BLaER1 treated with 17β-estradiol and CSF1 and Interleukin-3, amounts not matched to agents 10 nM and 100 nM (cell line): ENCODE results near the gene SARM1.

ENCODE experiments used
- H3K27ac ChIP-seq, 11 experiments: shearing (Covaris generic); formaldehyde crosslinking; 2 replicates each; pipeline ENCODE4 v1.8.1; 2022
- H3K27me3 ChIP-seq, 11 experiments: shearing (Covaris generic); formaldehyde crosslinking; 2 replicates each; pipeline ENCODE4 v1.8.1; 2022
- H3K36me3 ChIP-seq, 11 experiments: shearing (Covaris generic); formaldehyde crosslinking; 2 replicates each; pipeline ENCODE4 v1.8.1; 2022
- H3K4me1 ChIP-seq, 10 experiments: shearing (Covaris generic); formaldehyde crosslinking; 2 replicates each; pipeline ENCODE4 v1.8.1; 2022
- H3K4me2 ChIP-seq, 11 experiments: shearing (Covaris generic); formaldehyde crosslinking; 2 replicates each; pipeline ENCODE4 v1.8.1; 2022
- H3K4me3 ChIP-seq, 10 experiments: shearing (Covaris generic); formaldehyde crosslinking; 2 replicates each; pipeline ENCODE4 v1.8.1; 2022
- H3K9ac ChIP-seq, 11 experiments: shearing (Covaris generic); formaldehyde crosslinking; 2 replicates each; pipeline ENCODE4 v1.8.1; 2022
- H3K9me3 ChIP-seq, 11 experiments: shearing (Covaris generic); formaldehyde crosslinking; replicated peaks in 1 of 11; 2 replicates each; pipeline ENCODE4 v1.8.1; 2022
- H4K20me1 ChIP-seq, 11 experiments: shearing (Covaris generic); formaldehyde crosslinking; 2 replicates each; pipeline ENCODE4 v1.8.1; 2022
- Cebpa-rat ChIP-seq, 11 experiments: shearing (Covaris generic); IDR thresholded peaks; 2 replicates each; pipeline ENCODE4 v1.8.1; 2022

Gene SARM1

GRCh38 chr17:28390984-28391383 is 19.5 kb downstream of the SARM1 start:
- Histone ChIP-seq H3K4me3 (no peak overlapping the region), H3K27me3 (peaks cover 0 to 2% (median 0%) of the 10 kb centered on the region in 11 experiments; a peak in 4 of 22 replicates), H3K27ac (no peak overlapping the region), H3K9ac (no peak overlapping the region), H3K4me2 (no peak overlapping the region), H4K20me1 (peaks cover 0 to 3% (median 0%) of the 10 kb centered on the region in 11 experiments; a peak in 4 of 22 replicates), H3K9me3 (no peaks in the 10 kb centered on the region), H3K4me1 (peaks cover 0 to 21% (median 4%) of the 10 kb centered on the region in 10 experiments; a peak in 10 of 20 replicates), H3K36me3 (peaks cover 63 to 100% (median 82%) of the 10 kb centered on the region in 11 experiments)
- TF ChIP-seq Cebpa-rat (IDR thresholded peaks at IDR 0.05) = no peak

GRCh38 chr17:28391401-28391800 is 19.9 kb downstream of the SARM1 start:
- Histone ChIP-seq H3K9me3 (no peaks in the 10 kb centered on the region), H3K27ac (no peak overlapping the region), H3K9ac (no peak overlapping the region), H4K20me1 (no peaks in the 10 kb centered on the region; a peak in 3 of 22 replicates), H3K36me3 (peaks cover 66 to 100% (median 85%) of the 10 kb centered on the region in 11 experiments), H3K27me3 (no peaks in the 10 kb centered on the region), H3K4me3 (no peak overlapping the region), H3K4me1 (peaks cover 0 to 25% (median 6%) of the 10 kb centered on the region in 10 experiments; a peak in 10 of 20 replicates), H3K4me2 (no peak overlapping the region)
- TF ChIP-seq Cebpa-rat (IDR thresholded peaks at IDR 0.05) = no peak

- TF ChIP-seq Cebpa-rat (IDR thresholded peaks at IDR 0.05) = no peak
- Histone ChIP-seq H3K4me2 (no peak overlapping the region), H3K9me3 (no peaks in the 10 kb centered on the region), H3K4me3 (no peak overlapping the region), H3K27ac (no peak overlapping the region), H3K4me1 (peaks cover under 1 to 36% (median 17%) of the 10 kb centered on the region in 10 experiments; a peak in 18 of 20 replicates), H3K27me3 (no peaks in the 10 kb centered on the region), H3K9ac (no peak overlapping the region), H4K20me1 (peaks cover 0 to 3% (median 0%) of the 10 kb centered on the region in 11 experiments; a peak in 3 of 22 replicates), H3K36me3 (peaks cover 70 to 100% (median 89%) of the 10 kb centered on the region in 11 experiments)
Observed at GRCh38 chr17:28392491-28392890, 21.0 kb downstream of the SARM1 start.

GRCh38 chr17:28394337-28395116 is 23.0 kb downstream of the SARM1 start:
- no peak for TF ChIP-seq Cebpa-rat (IDR thresholded peaks at IDR 0.05)
- H3K27me3 ChIP-seq = no peaks in the 10 kb centered on the region
- peaks cover 0 to 12% (median 0%) of the 10 kb centered on the region in 11 experiments; a peak in 6 of 22 replicates for H4K20me1 ChIP-seq
- H3K36me3 ChIP-seq = peaks cover 60 to 87% (median 75%) of the 10 kb centered on the region in 11 experiments
- H3K27ac ChIP-seq = no peak overlapping the region
- H3K9ac ChIP-seq = no peak overlapping the region
- peak overlapping the region in 3 of 11 experiments; percentile 69 to 100 (median 95); a peak in 6 of 22 replicates for H3K4me2 ChIP-seq
- no peaks in the 10 kb centered on the region for H3K9me3 ChIP-seq
- H3K4me3 ChIP-seq = no peak overlapping the region
- peaks cover 18 to 56% (median 37%) of the 10 kb centered on the region in 10 experiments for H3K4me1 ChIP-seq

- Histone ChIP-seq H3K27ac (no peak overlapping the region), H3K27me3 (no peaks in the 10 kb centered on the region), H3K4me3 (no peak overlapping the region), H3K9ac (no peak overlapping the region), H3K9me3 (no peaks in the 10 kb centered on the region), H4K20me1 (peaks cover 0 to 12% (median 0%) of the 10 kb centered on the region in 11 experiments; a peak in 5 of 22 replicates), H3K4me2 (peak overlapping the region in 3 of 11 experiments; percentile 69 to 100 (median 95); a peak in 7 of 22 replicates), H3K36me3 (peaks cover 52 to 86% (median 73%) of the 10 kb centered on the region in 11 experiments), H3K4me1 (peaks cover 18 to 65% (median 41%) of the 10 kb centered on the region in 10 experiments)
- no peak for TF ChIP-seq Cebpa-rat (IDR thresholded peaks at IDR 0.05)
Observed at GRCh38 chr17:28395426-28395825, 23.9 kb downstream of the SARM1 start.

- Histone ChIP-seq H3K27ac (peak overlapping the region in 2 of 11 experiments; percentile 30 to 32; a peak in 3 of 22 replicates), H3K4me2 (peak overlapping the region in 5 of 11 experiments; percentile 69 to 100 (median 83); a peak in 10 of 22 replicates), H3K36me3 (peaks cover 50 to 86% (median 71%) of the 10 kb centered on the region in 11 experiments), H3K4me1 (peaks cover 18 to 71% (median 42%) of the 10 kb centered on the region in 10 experiments), H3K4me3 (no peak overlapping the region), H4K20me1 (peaks cover 0 to 12% (median 0%) of the 10 kb centered on the region in 11 experiments; a peak in 5 of 22 replicates), H3K9me3 (no peaks in the 10 kb centered on the region), H3K27me3 (no peaks in the 10 kb centered on the region), H3K9ac (no peak overlapping the region)
- no peak for TF ChIP-seq Cebpa-rat (IDR thresholded peaks at IDR 0.05)
Observed at GRCh38 chr17:28395968-28396367, 24.5 kb downstream of the SARM1 start.

GRCh38 chr17:28396635-28397239 is 25.2 kb downstream of the SARM1 start:
- Histone ChIP-seq H3K9ac (peak overlapping the region in 3 of 11 experiments; percentile 10 to 14 (median 14); a peak in 1 of 22 replicates), H3K27me3 (no peaks in the 10 kb centered on the region), H3K36me3 (peaks cover 43 to 81% (median 63%) of the 10 kb centered on the region in 11 experiments), H3K4me3 (no peak overlapping the region), H3K9me3 (no peaks in the 10 kb centered on the region), H3K27ac (peak overlapping the region in 3 of 11 experiments; percentile 28 to 32 (median 30); a peak in 5 of 22 replicates), H3K4me2 (peak overlapping the region in 5 of 11 experiments; percentile 69 to 100 (median 83); a peak in 10 of 22 replicates), H4K20me1 (peaks cover 0 to 12% (median 0%) of the 10 kb centered on the region in 11 experiments; a peak in 5 of 22 replicates), H3K4me1 (peaks cover 18 to 78% (median 43%) of the 10 kb centered on the region in 10 experiments)
- TF ChIP-seq Cebpa-rat (IDR thresholded peaks at IDR 0.05) = no peak

- H3K36me3 ChIP-seq = peaks cover 37 to 81% (median 59%) of the 10 kb centered on the region in 11 experiments
- peak overlapping the region in 6 of 11 experiments; percentile 38 to 65 (median 60); a peak in 4 of 22 replicates for H3K27ac ChIP-seq
- H3K4me3 ChIP-seq = no peak overlapping the region
- peaks cover 18 to 84% (median 47%) of the 10 kb centered on the region in 10 experiments for H3K4me1 ChIP-seq
- H4K20me1 ChIP-seq = peaks cover 0 to 12% (median 0%) of the 10 kb centered on the region in 11 experiments; a peak in 5 of 22 replicates
- no peaks in the 10 kb centered on the region for H3K9me3 ChIP-seq
- no peaks in the 10 kb centered on the region for H3K27me3 ChIP-seq
- no peak for TF ChIP-seq Cebpa-rat (IDR thresholded peaks at IDR 0.05)
- peak overlapping the region in 9 of 11 experiments; percentile 54 to 100 (median 77); a peak in 13 of 22 replicates for H3K4me2 ChIP-seq
- peak overlapping the region in 2 of 11 experiments; percentile 10 to 54; a peak in 3 of 22 replicates for H3K9ac ChIP-seq
Observed at GRCh38 chr17:28397275-28397674, 25.8 kb downstream of the SARM1 start.
